Left forelimb (tissue), 1 donor: Measurements from ENCODE around the gene FAM3B.
"Not testable (repeated sequence)": the region's sequence is repeated elsewhere in the genome, so short reads cannot be mapped to it uniquely, and the experiment has no call there.

Experiments
- DNase-seq: peaks from one replicate; pipeline ENCODE4 v3.0.0-alpha.2; 2018; ENCODE audit warnings: low spot score

The FAM3B gene

GRCh38 chr21:41316200-41317062 lies at the start of gene FAM3B:
FAM3B (plus strand) TSS chr21:41316801; CDS start chr21:41316880, 79 bp downstream.
- DNase-seq: no peak

GRCh38 chr21:41267346-41267745 lies 49.3 kb upstream of the FAM3B start:
- DNase-seq: no peak

GRCh38 chr21:41269535-41269934 lies 47.1 kb upstream of the FAM3B start:
- no peak for DNase-seq

GRCh38 chr21:41277196-41277595 lies 39.4 kb upstream of the FAM3B start:
- DNase-seq: no peak

- no peak for DNase-seq
Measured at GRCh38 chr21:41277846-41278245, 38.8 kb upstream of the FAM3B start.

- DNase-seq: no peak
Measured at GRCh38 chr21:41280115-41280919, 36.3 kb upstream of the FAM3B start.

GRCh38 chr21:41282412-41282811 lies 34.2 kb upstream of the FAM3B start:
- no peak for DNase-seq

- no peak for DNase-seq
Measured at GRCh38 chr21:41283211-41283818, 33.3 kb upstream of the FAM3B start.

GRCh38 chr21:41289431-41289830 lies 27.2 kb upstream of the FAM3B start:
- no peak for DNase-seq

- DNase-seq: no peak
Measured at GRCh38 chr21:41290106-41290799, 26.3 kb upstream of the FAM3B start.

- no peak for DNase-seq
Measured at GRCh38 chr21:41294548-41295231, 21.9 kb upstream of the FAM3B start.

GRCh38 chr21:41295721-41296254 lies 20.8 kb upstream of the FAM3B start:
- DNase-seq: no peak

- DNase-seq: no peak
Measured at GRCh38 chr21:41302976-41303375, 13.6 kb upstream of the FAM3B start.

- no peak for DNase-seq
Measured at GRCh38 chr21:41304068-41304720, 12.4 kb upstream of the FAM3B start.

- DNase-seq: no peak
Measured at GRCh38 chr21:41307219-41307618, 9.4 kb upstream of the FAM3B start.

- DNase-seq: not testable (repeated sequence)
Measured at GRCh38 chr21:41313285-41314164, 3.1 kb upstream of the FAM3B start.

- DNase-seq: no peak
Measured at GRCh38 chr21:41315726-41316125, 875 bp upstream of the FAM3B start.

- no peak for DNase-seq
Measured at GRCh38 chr21:41317063-41317392, 427 bp downstream of the FAM3B start.

GRCh38 chr21:41317458-41317857 lies 857 bp downstream of the FAM3B start:
- no peak for DNase-seq

- no peak for DNase-seq
Measured at GRCh38 chr21:41318218-41318617, 1.6 kb downstream of the FAM3B start.
